Sigmoid colon (tissue), 4 donors: ENCODE results near the gene GANAB.

Experiments
- EP300 ChIP-seq, 4 donors: sonication (generic); formaldehyde crosslinking; IDR thresholded peaks; one replicate each; pipeline ENCODE4 v1.6.1; 2017; ENCODE audit warnings: antibody characterized with exemption in 4 of 4
- POLR2A ChIP-seq, 2 donors: fragments of 450-650 bp; IDR thresholded peaks; one replicate each; pipeline ENCODE4 v1.6.1; 2016; ENCODE audit warnings: antibody characterized with exemption in 2 of 2, mild to moderate bottlenecking in 2 of 2, moderate library complexity in 2 of 2
- TF ChIP-seq, protein P1 (sequence below), 4 experiments: fragments of 450-650 bp in 3 of 4; fragments of 200-600 bp in 1 of 4; IDR thresholded peaks; one replicate each; pipeline ENCODE4 v1.5.1; 2016 to 2019; ENCODE audit warnings: antibody characterized with exemption in 4 of 4, mild to moderate bottlenecking in 3 of 4, moderate library complexity in 2 of 4

DNA sequence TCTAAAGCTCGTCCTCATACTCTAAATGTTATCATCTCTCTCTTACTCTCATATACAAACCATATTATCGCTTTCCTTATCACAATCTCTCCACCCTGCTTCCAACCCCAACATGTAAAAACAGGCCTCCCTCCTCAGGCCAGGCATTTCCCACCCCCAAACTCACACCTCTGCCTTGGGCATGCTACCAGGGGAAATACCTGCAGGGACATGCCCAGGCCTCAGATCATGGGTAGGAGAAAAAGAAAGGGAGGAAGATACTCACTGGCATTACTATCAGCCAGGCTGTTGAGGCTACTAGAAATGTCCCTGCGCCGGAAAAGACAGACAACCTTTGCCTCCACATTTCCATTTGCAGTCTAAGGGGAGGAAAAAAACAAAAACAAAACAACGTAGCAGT is 46.5 kb downstream of the GANAB start:
- TF ChIP-seq EP300 (IDR thresholded peaks at IDR 0.05) = no peak
- TF ChIP-seq POLR2A (IDR thresholded peaks at IDR 0.05) = no peak
- TF ChIP-seq, protein P1, sequence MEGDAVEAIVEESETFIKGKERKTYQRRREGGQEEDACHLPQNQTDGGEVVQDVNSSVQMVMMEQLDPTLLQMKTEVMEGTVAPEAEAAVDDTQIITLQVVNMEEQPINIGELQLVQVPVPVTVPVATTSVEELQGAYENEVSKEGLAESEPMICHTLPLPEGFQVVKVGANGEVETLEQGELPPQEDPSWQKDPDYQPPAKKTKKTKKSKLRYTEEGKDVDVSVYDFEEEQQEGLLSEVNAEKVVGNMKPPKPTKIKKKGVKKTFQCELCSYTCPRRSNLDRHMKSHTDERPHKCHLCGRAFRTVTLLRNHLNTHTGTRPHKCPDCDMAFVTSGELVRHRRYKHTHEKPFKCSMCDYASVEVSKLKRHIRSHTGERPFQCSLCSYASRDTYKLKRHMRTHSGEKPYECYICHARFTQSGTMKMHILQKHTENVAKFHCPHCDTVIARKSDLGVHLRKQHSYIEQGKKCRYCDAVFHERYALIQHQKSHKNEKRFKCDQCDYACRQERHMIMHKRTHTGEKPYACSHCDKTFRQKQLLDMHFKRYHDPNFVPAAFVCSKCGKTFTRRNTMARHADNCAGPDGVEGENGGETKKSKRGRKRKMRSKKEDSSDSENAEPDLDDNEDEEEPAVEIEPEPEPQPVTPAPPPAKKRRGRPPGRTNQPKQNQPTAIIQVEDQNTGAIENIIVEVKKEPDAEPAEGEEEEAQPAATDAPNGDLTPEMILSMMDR (IDR thresholded peaks at IDR 0.05) = no peak
